A549 treated with Mapracorat at 1 μM for 4 hours (cell line): ENCODE measurements around the gene MAFB. TPM values are rescaled to one million over a fixed set of nuclear protein-coding genes. Genes with fewer than 3 reads are reported as not detected.

Experiments used
- total RNA-seq: library from RNA; stranded (reverse); fragments of 200-300 nt; extraction: Qiagen RNA extraction; gene quantifications from 5 replicates; pipeline ENCODE4 v1.2.3, GENCODE V29; 2022

The MAFB gene
- total RNA-seq, result 0.11 to 0.23 TPM (median 0.13 TPM) in 5 replicates

DNA sequence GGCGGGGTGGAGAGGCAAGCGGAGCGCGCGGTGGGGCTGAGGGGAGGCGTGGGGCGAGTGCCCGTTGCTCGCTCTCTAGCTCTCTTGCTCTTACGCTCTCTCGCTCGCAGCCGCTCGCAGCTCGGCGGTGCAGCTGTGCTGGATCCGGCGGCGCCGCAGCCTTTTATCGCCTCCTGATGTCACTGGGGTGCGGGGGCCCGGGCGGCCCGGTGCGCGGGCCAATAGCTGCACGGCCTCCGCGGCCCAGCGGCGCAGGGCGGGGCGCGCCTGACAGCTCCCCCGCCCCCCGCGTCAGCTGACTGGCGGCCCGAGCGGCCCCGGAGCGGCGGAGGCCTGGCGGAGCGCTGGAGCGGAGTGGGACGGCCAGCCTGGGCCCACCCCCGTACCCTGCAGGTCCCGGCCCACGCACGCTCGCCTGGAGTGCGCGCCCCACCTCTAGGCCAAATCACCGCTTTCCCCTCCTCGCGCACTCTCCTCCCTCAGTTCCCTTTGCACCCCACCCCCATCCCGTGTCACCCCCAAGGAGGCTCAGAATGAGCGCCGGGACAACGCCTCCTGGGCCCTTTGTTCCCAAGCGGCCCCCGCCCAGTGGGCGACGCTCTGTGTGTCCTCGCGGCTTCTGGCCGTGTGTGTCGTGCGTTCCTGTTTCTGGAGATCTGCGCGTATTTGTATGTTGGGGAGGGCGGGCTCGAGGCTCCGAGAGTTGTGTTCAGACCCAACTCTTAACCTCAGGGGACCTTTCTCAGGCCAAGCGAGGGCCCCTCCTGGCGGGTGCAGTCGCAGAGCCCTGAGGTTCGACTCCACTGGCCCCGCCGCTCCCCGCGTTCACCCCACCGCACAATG lies at the start of gene MAFB:
TSS of gene MAFB (minus strand) at position 137 of the 843 bp plus-strand sequence. CDS start 386 bp downstream, outside the sequence.

